ENCODE data around the gene TBC1D21.

TBC1D21 gene

DNA sequence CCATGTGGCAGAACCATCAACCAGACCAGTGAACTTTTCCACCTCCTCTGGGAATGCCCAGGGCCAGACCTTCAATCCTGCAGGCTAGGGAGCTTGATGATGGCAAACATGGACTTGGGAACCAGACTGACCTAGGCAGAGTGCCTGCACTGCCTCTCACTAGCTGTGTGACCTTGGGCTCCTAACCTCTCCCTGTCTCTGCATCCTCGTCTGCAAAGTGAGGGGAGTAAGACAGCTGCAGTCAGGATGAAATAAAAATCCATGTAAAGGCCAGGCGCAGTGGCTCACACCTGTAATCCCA is 35.4 kb downstream of the TBC1D21 start:
- DNase-seq (ENCODE audit: low read depth), result no peak

DNA sequence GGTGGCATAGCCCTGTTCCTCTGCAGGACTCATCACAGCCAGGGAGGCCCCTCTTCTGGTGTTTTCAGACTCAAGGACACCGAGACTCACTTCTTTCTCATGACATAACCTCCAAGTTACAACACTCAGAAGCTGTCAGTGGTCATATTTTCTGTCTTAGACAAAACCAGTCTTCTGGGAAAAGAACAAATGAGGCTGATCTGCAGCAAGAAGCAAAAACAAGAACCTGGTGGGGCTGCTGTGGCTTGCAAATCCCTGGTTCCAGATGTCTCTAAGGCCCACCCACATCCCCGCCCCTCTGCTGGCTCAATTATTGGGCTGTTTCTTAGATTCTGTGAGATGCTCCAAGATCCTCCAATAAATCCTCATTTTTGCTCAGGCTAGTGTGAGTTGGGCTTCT is 36.3 kb downstream of the TBC1D21 start:
- DNase-seq (ENCODE audit: low read depth), result no peak

- DNase-seq (ENCODE audit: low read depth), result no peak
Observed at GRCh38 chr15:73910522-73911303, 37.3 kb downstream of the TBC1D21 start.

- DNase-seq (ENCODE audit: low read depth), result no peak
Observed at GRCh38 chr15:73912030-73912596, 38.7 kb downstream of the TBC1D21 start.

GRCh38 chr15:73914145-73914544 is 40.8 kb downstream of the TBC1D21 start:
- DNase-seq (ENCODE audit: low read depth), result no peak

DNA sequence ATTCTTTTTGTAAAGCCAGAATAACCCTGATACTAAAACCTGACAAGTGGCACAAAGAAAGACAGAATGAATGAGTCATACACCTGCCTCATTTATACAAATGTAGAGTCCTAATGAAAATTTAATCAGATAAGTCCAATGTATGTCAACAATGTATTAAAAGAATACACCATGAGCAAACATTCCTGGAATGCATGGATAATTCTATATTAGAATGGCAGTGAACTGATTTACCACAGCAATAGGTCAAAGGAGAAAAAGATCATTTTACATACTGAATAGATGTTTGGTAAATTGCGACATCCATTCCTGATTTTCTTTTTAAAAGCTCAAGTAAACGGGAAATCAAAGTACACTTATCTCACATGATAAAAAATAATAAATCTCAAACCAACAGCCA is 41.7 kb downstream of the TBC1D21 start:
- no peak for DNase-seq (ENCODE audit: low read depth)

DNA sequence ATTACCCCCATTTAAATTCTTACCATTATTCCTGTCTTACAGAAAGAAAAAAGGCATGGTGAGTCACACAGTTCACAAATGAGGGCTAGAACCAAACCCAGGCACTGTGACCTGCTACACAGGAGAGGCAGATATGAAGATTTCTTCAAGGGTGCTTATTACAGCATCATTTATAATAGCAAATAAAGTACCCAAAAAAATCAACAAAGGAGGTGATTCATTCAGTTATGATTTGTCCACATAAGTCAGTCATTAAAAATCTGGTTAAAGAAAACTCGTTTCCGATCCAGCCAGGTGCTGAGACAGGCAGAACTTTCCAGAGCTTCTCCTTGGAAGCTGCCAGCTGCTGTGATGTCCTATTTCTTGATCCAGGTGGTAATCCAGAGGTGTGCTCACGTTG is 45.4 kb downstream of the TBC1D21 start:
- no peak for DNase-seq (ENCODE audit: low read depth)

DNA sequence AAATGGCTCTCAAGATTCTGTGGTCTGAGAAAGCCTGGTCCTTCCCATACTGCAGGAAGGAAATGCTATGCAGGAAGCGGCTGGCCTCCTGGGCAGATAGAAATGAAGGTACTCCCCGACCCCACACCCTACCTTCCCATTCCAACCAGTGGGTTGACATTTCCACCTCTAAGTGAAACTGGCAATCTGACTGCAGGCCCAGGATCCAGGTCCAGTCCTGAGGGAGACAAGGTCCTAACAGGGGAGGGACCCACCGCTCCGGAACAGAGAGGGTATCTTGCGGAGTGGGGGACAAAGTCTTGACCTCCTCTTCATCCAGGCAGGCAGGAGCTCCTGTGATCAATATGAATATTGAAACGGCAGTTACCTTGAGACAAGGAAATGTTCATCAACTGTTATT is 46.3 kb downstream of the TBC1D21 start:
- DNase-seq (ENCODE audit: low read depth), result no peak

DNA sequence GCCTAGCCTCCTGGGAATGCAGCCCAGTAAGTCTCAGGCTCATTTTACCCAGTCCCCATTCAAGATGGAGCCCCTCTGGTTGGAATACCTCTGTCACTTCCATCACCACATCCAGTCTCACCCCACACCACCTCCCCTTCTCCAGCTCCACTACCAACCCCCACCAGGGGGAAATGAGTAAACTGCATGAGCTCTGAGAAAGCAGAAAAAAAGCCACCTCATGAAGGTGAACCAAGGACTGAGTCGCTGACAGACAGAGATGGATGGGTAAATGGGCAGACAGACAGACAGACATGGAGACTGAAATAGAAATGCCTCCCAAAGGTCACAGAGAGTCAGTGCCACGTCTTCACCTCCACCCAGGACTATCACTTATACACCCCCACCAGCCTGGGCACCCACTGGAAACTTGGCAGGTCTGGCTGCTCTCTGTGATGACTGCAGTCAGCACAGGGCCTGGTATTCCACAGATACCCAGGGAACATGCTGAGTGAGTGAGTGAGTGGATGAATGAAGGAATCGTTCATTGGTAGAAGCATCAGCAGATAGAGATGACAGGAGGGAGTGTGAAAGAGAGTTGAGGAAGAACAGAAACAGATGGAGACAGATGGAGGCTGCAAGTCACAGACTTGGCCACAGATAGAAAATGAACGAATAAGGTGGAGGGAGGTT is 48.0 kb downstream of the TBC1D21 start:
- DNase-seq (ENCODE audit: low read depth), result no peak

DNA sequence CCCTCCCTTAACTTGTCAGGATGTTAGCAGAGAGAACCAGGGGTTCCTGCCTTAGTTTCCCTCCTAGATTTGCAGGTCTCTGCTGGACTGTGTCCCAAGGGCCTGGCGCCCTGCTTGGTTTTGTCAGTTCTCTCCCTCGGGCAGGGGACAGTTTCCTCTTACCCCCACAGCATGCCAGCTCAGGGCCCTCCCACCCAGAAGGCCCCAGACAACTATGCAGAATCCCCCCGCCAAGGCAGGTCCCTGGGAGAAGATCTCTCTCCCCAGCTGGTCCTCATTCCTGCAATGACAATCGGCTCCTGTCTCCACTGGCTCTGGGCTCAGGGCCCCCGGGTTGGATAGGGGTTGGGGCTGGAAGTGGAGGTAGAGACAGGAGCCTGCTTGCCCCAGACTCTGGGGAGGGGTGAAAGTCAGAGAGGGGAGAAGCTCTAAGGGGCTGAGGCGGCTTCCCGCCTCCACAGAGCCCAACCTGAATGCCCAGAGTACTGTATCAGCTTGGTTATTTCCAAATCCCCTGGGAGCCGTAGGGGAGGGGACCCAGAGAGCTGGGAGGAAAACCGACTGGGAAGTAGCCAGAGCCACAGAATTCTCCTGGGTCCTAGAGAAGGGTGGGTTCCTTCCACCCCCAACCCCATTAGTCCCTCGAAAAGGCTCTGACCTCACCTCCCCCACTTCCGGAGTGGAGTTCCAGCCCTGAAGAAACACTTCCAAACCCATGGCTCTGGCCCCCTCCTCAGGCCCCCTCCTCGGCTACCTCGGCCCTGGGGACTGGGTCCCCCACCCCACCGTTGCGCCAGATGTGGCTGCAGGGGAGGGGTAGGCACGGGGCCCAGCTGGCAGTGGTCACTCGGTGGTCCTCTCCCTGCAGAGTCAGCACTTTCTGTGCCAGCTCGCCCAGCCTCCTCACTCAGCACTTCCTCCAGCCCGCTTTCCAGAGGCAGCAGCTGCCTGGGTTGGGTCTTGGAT is 49.1 kb downstream of the TBC1D21 start:
- no peak for DNase-seq (ENCODE audit: low read depth)

GRCh38 chr15:73923156-73923487 is 49.8 kb downstream of the TBC1D21 start:
- no peak for DNase-seq (ENCODE audit: low read depth)

GRCh38 chr15:73923488-73924164 is 50.3 kb downstream of the TBC1D21 start:
- DNase-seq (ENCODE audit: low read depth), result no peak

GRCh38 chr15:73924171-73924921 is 51.0 kb downstream of the TBC1D21 start:
- no peak for DNase-seq (ENCODE audit: low read depth)

- DNase-seq (ENCODE audit: low read depth), result no peak
Observed at GRCh38 chr15:73925848-73926218, 52.5 kb downstream of the TBC1D21 start.

DNA sequence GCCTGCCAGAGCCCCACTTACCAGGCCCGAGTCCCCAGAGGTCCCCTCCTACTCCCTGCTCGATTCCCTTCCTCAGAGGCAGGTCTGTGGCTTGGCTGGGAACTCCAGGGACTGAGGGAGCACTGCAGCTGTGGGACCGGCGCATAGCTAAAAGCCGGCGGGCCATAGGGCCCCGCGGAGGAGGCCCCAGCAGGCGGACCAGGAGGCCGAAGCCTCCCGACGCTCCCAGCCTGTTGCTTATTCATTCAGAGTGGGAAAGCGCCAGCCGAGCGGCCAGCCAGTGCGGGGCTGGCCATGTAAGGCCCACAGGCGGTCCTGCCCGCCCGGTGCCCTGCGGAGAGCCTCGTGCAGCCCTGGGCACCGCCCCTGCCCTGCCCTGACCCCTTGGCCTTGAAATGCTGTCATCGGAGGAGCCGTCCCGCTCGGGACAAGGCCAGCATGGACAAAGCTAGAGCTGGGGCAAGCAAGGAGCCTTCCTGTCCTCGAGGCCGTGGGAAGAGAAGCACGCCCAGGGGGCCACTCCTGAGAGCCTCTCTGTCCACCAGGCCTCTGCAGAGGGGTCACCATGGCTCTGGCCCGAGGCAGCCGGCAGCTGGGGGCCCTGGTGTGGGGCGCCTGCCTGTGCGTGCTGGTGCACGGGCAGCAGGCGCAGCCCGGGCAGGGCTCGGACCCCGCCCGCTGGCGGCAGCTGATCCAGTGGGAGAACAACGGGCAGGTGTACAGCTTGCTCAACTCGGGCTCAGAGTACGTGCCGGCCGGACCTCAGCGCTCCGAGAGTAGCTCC is 53.0 kb downstream of the TBC1D21 start, which contains the start of gene LOXL1:
Gene LOXL1, plus strand, starts transcription at position 244 of the 784 bp plus-strand sequence. Its CDS starts 322 bp downstream, at position 566.
- DNase-seq (ENCODE audit: low read depth), result no peak

DNA sequence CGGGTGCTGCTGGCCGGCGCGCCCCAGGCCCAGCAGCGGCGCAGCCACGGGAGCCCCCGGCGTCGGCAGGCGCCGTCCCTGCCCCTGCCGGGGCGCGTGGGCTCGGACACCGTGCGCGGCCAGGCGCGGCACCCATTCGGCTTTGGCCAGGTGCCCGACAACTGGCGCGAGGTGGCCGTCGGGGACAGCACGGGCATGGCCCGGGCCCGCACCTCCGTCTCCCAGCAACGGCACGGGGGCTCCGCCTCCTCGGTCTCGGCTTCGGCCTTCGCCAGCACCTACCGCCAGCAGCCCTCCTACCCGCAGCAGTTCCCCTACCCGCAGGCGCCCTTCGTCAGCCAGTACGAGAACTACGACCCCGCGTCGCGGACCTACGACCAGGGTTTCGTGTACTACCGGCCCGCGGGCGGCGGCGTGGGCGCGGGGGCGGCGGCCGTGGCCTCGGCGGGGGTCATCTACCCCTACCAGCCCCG is 53.7 kb downstream of the TBC1D21 start:
- DNase-seq (ENCODE audit: low read depth), result no peak

DNA sequence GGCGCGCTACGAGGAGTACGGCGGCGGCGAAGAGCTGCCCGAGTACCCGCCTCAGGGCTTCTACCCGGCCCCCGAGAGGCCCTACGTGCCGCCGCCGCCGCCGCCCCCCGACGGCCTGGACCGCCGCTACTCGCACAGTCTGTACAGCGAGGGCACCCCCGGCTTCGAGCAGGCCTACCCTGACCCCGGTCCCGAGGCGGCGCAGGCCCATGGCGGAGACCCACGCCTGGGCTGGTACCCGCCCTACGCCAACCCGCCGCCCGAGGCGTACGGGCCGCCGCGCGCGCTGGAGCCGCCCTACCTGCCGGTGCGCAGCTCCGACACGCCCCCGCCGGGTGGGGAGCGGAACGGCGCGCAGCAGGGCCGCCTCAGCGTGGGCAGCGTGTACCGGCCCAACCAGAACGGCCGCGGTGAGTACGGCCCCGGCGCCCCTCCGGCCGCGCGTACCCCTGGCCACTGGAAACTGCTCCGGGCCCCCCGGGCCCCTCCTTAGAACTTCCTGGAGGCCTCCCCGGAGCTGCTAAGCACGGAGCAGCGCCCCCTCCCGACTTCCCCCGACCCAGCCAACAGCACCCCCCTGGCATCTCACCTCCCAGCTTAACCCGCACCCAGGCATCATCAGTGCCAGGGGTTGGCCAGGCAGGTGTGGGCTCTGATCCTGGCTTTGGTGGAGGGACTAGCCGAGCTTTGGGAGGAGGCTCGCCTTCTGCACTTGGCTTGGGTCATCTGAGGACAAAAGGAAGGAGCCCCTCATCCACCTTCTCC is 54.3 kb downstream of the TBC1D21 start:
- peak; percentile 42 for DNase-seq (ENCODE audit: low read depth)

DNA sequence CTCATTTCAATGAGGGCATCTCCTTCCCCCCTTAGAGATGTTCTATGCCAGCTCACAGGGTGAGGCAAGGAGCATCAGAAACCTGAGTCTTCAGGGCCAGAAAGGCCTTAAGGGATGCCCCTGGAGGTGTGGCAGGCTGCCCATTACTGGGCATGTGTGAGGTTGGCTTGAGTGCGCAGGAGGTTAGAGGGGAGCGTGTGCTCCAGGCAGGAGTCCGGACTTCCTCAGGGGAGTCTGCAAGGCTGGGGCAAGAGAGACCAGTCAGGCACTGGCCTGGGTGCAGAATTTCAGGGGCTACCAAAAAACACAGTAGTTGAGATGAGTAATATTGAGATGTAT is 54.8 kb downstream of the TBC1D21 start:
- DNase-seq (ENCODE audit: low read depth), result no peak

GRCh38 chr15:73928971-73929627 is 55.7 kb downstream of the TBC1D21 start:
- DNase-seq (ENCODE audit: low read depth), result no peak
